Stimulated activated CD8-positive, alpha-beta memory T cell treated with anti-CD3 and anti-CD28 coated beads, Interleukin-15, amount 100 ng/mL, for 24 hours (primary cell): ENCODE data around the gene STXBP6.

Source experiments
- DNase-seq: peaks from one replicate; pipeline ENCODE4 v3.0.0-alpha.2; 2020; ENCODE audit warnings: low read depth

Gene STXBP6

DNA sequence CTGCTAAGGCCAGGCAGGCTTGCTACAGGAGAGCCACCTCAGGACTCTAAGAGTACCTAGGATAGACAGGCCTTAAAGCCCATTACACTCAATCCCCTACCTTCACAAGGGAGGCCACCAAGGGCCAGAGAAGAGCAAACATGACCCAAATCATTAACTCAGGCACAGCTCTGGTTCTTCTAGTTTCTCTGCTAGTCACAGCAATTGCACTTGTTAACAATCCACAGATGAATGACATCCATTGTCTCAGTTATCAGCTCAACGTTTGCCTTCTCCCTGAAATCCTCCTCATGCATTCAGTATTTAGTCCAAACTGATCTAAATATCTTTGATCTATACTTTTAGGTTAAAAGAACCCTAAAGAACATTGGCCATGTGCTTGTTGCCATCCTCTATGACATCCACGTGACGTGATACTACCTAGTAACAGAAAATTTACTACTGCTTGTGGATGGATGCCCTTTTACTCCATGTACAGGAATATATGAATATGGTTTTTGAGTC is 164.5 kb downstream of the STXBP6 start:
- DNase-seq = no peak

DNA sequence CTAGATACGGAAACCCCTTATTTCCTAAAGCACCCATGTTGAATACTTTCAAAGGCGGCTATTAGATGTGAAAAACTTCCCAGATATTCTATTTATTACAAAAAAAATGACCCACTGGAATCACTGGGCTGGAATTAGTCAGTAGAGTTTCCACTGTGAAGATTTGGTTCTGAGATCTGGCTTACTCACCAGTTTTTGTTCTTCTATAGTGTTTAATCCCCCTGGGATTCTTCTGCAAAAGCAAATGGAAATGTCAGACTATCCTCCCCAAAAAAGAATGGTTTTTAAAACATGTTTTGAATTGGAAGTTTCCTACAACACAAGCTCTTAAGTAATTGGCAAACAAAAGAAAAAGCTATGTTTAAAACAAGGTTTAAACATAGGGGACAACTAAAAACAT is 166.4 kb downstream of the STXBP6 start:
- no peak for DNase-seq

DNA sequence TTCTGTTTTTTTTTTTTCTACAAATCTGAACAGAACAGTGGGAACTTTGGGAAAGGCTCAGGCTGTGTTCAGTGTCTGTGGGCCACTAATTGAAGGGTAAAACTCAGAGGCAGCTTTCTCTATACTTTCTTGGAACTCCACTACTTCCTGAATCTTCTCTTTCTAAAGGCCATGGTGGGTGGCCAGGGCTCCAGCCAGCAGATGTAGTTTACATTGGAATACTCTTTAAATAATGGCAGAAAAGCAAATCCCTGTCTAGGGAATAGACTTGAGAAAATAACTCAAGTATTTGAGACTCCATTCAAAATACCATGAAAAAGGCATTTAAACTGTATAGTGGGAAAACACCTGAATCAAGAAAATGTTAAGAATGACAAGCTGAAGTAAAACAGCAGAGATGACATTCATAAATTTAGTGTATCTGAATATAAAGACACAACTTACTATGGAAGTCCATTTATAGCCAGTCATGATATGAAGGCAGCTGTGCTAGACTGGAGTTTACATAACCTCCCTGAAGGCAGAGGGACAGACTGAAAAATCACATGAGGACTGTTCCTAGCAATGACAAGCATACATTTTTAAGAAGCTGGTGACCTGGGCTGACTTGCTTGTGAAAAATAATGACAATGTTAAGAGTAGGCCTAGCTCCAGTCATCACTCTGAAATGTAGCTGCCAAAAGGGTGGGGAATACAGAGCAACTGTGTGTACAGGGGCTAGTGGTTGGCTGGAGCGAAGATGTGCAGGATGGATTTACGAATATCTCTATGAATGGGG is 168.6 kb downstream of the STXBP6 start:
- DNase-seq = no peak

DNA sequence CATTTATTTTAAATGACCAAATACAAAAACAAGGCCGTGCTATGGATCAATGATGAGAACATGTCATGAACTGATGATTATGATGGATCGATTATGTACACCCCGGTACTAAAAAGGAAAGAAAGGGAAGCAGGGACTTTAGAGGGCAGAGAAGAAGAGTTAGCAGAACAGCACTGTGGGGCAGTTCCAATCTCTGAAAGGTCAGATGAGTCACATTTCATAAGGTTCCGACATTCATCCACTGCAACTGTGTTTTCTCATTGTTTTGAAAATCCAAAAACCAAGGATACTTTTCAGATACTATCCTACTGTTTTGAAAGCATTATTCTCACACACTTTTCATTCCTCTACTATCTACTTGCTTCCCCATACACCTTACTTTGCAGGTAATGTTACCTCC is 169.3 kb downstream of the STXBP6 start:
- no peak for DNase-seq

DNA sequence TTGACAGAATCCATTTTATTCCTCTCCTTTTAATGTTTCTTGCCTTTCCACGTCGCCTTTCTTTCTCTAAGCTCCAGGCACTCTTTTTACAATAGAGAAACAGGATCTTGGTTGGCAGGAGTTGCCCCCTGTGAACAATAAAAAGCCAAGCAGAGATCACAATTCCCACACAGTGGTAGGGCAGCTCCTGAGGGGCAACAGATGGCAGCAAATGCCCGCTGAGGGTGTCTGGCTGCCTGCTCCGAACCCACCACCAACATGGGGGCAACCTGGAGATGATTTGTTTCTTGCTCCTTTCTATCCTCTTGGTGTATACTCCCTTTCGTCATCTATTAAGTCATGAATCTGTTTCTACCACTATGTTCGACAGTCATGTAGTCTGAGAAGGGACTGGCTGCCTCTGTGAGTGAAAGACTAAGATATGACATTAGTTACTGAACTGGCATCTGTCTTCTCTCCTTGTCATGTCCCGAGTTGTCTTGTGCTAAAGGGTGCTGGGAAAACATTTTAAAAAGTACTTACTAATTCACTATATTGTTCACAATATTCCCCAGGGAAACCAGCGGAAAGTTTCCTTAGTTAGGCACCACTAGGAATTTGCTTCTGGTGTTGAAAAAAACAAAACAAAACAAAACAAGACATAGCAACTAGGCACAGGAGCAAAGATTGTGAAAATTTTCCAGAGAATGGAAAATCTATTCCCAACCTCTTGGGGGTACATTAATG is 170.1 kb downstream of the STXBP6 start:
- DNase-seq = no peak

DNA sequence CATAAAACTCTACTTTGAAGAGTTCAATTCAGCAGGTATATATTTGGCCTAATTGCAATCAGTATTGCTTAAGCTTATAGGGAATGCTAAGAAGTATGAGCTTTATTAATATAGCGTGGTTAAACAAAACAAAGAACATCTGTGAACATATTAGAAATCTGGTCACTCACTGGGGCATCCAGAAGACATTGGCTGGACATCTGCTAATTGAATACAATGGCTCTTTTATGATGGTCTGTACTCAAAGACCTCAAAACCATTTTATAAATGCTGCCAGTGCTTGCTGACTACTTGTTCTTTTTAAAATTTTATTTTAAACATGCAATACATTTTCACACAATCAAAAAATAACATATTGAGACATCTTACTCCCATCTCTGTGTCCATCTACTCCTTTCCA is 173.0 kb downstream of the STXBP6 start:
- DNase-seq = no peak

DNA sequence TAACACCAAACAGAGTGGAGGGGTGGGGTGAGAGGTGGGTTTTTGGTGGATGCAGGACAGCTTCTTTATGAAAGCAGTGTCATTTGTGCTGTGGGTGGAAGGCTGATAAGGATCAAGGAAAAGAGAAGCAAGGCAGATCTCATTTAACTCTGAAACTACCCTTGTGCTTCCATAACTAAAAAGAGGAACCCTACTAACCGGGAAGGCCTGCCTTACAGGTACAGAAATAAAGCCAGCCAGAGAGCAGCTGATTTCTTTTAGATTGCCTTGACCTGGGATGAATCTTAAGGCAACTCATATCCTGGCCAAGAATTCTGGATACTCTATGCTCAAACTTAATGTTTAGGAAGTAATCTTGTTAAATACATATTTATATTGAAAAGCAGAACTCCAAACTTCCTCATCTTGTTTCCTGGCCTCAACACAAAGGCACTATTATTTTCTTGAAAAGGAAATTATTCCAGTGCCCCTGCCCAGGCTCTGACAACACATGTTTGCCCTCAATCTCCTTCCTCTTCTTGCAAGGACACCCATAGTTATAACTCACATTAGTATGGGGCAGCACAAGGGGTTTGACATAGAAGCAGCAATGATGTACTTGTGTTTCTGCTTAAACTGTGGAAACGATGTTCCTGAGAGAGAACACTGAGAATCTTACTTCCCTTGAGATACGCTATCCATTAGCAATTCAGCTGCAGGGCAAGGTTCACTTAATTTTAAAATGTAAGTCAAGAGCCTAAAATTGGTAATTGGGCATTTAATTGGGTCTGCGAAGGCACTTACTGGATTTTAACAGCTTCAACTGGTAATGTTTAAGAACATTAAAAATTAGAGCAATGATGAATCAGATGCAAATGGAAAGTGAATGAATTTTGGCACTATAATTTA is 173.7 kb downstream of the STXBP6 start:
- no peak for DNase-seq

DNA sequence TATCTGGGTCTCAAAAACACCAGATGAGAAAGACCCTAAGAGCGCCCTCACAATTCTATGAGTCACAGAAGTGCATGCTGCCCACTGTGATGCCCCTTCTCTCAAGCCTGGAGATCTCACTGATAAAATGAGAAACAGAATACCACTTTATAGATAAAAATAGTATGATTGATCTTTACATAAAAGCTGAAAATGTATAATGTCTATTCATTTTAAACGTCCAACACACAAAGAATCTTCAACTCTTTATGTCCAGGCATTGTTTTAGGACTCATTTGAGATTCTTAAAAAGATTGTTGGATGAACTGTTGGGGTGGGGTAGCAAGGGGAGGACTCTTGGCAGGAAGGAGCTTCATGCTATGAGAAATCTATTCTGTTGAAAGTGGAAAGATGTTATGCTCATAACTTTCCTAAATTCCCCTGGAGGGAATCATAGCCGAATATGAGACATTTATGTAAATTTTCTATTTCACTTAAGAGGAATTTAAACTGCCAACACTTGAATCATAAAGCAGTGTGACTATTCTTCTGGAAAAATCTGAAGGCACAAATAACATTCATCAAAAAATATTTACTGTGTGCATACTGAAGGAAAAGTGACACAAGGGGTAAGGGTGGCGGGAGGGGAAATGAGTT is 174.6 kb downstream of the STXBP6 start:
- DNase-seq = no peak

DNA sequence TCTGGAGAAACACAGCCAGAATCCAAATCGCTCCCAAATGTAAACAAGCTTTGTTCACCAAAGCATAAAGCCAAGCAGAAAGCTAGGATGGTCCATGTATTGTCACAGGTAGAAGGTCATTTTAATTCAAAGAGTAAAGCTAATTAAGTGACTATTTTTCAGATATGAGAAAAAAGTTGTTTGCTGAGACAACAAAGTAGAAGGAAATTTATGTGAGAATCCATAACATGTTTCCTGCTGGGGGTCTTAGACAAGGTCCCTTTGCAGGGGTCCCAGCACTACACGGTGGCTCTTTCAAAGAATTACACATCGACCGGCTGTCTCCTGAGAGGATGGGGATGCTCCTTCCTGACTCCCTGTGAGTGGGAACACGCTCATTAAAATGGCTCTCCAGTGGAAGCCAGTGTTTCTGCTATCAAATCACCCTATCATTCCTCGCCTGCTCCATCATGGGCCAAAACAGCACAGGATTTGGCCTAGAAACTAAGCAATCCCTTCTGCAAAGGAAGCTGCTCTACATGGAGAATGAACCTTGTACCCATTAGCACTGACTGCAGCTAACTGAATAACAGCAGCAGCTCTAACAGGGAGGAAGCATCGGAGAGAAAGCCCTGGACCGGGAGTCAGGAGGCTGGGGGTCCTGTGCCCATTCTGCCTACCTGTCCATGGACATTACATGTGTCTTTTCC is 175.3 kb downstream of the STXBP6 start:
- no peak for DNase-seq

DNA sequence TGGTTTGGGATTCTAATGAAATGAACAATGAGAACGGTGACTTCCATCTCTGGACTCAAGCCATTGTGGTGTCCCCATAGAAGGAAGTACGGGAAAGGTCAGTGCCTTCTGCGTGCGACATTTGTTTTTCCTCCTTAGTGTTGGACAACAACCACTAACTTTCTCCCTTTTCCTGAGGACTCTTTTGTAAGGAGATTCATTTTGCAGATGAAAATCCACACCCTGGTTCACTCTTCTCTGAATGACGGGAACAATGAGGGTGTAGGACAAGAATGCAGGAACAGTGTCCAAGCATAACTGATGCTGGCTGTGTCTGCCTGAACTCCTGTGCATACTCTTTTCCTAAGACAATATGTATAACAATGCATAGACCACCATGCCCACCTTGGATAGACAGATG is 176.4 kb downstream of the STXBP6 start:
- DNase-seq = no peak

DNA sequence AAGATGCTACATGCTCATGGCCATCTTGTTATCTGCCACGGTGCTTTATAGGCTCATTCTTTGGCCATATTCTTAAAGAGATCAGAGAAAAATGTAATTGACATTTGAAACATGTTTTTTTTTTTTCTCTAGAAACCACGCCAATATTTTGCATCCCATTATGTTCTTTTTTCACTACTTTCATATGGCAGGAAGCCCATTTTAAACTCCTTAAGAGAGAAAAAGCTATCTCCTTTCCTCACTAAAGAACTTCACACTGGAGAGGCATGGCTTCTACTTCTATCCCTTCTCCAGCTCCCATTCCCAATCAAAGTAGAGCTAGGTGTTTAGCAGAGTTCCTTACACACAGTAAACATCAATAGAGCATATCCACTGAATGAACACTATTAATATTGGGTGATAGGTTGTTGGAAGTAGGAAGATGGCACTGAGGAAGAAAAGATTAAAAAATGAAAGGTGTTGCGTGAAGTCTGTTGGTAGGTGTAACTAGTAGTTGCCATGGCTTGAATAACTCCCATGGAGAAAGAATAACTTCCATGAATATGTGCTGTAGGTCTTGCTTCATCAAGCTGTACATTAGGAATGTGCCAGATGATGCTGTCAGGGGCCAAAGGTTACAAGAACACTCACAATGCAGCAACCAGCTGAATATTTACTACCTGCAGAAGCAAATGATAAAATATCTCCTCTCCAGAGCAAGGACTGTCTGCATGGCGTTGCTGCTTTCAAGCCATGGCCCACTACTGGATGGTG is 178.8 kb downstream of the STXBP6 start:
- no peak for DNase-seq

DNA sequence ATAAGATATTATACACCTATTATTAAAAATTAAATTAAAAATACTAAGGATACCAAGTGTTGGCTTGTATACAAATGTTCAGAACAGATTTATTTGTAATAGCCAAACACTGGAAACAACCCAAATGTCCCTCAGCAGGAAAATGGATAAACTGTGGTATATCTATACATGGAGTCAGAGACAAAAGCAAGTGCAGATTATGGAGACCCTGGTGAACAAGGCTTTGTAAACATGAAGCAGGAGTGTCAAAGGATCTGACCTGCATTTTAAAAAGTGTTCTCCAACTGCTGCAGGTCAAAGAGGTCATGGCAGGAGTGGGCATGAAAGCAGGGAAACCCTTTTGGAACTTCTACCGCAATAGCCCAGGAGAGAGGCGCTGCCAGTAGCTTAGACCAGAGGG is 181.6 kb downstream of the STXBP6 start:
- no peak for DNase-seq

DNA sequence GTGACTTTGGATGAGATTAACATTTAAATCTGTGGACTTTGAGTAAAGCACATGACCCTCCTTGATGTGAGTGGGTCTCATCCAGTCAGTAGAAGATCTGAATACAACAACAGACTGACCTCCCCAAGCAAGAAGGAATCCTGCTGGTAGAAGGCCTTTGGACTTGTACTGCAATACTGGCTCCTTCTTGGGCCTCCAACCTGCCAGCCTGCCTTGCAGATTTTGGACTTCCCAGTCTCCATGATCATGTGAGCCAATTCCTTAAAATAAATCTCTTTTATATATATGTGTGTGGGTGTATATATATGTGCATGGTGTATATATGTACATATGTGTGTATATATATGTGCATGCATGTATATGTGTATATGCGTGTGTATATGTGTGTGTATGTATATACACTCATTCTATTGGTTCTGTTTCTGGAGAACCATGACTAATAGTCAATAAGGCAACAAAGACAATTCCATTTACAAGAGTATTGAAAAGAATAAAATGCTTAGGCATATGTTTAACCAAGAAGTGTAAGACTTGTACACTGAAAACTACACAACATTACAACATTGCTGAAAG is 183.8 kb downstream of the STXBP6 start:
- no peak for DNase-seq

DNA sequence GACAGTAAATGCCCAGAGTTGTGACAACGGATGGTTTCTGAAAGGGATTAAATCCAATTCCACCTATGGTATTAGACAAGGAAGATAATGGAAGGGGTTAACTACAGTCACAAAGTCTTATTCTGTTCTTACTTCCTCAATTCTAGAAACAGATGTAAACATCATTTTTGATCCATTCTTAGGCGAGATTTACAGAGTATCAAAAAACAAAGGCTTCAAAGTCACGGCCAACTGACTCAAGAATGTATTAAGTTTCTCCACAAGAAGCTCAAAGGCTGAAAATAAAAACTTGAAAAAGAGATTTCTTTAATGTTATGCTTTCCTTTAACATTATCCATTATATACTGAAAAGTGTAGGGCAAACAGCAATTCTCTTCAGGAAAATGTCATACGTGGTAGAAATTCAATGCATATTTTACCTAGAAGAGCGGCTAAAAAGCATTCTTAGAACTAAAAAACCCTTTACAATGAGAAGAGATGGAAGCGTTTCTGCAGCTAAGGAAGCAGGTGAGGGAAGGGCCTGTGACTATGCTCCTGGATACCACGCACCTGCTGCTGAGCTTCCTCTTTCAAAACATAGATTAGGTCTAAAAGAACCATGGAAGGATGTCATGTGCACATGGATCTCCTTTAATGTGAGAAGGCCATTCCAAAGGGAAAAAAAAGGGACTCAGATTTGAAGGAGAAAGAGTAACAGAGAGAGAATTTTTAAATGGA is 185.8 kb downstream of the STXBP6 start:
- no peak for DNase-seq

DNA sequence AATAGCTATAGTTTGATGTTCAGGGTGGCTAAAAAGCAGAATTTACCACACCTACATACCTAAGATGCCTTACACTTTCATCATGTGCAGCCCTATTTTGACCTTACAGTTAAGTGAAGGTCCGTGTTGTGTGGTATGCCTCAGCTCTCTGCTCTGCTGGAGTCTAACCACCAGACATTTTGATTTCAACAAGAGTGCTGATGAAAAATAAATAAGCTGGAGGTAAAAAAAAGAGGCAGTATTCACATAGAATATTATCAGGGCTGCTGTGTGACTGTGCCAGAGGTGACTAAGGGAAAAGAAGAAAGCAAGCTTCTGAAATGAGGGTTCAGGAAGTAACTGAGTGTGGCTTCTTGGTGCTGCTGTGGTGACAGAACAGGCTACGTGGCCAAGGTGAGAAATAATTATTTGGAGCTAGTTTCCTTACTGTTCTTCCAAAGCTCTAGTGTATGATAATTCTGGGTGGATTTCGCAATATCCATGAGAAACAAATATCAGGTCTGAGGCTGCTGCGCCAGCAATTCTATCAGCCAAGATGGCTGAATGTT is 188.8 kb downstream of the STXBP6 start:
- DNase-seq = no peak

DNA sequence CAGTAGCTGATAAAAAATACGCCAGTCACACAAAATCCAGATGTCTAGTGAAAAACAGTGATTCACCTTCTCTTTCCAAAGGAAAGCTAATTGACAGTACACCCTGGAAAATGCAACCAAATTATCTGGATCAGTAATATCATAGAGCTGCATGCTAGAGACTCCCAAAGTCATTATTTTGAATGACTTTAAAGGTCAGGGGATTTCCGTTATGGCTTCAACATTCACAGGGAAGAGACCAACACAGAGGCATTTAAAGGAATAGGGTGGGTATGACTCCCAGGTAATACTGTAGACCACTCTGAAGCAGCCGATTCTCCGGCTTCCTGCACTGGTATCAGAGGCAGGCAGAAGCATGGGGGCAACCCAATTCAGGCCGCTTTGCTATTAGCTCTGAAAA is 190.4 kb downstream of the STXBP6 start:
- DNase-seq = no peak

DNA sequence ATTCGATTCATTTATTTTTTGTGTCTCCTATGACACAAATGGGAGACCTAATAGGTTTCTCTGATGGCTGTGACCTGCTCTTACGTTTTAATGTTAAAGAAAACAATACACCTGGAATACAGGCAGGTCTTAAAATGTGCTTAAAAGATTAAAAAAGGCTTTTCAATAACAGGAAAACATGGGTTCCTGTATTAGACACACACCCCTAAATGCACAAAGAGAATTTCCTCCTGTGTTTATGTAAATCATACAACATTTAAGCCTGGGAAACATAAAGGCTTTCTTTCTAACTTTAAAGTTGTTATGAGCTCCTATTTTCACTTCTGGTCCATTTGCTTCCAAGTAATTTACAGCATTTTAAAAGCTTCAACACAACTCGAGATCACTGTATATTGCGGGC is 191.3 kb downstream of the STXBP6 start:
- DNase-seq = no peak

DNA sequence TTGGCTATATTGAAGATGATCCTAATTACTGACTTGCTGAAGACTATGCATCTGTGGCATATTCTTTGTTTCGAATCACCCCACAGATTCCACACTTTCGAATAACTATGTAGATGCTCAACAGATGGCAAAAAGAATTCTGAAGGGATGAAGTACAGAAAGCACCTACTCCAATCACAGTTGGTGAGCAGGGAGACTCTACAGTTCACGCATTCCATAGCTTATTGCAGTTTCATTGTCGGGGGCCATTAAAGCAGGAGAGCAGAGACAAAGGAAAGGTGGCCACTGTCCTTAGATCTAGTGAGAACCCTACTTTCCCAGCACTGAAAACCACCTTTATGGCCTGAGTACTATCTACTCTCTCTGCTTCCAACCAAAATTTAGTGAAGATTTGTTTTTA is 191.9 kb downstream of the STXBP6 start:
- DNase-seq = no peak

DNA sequence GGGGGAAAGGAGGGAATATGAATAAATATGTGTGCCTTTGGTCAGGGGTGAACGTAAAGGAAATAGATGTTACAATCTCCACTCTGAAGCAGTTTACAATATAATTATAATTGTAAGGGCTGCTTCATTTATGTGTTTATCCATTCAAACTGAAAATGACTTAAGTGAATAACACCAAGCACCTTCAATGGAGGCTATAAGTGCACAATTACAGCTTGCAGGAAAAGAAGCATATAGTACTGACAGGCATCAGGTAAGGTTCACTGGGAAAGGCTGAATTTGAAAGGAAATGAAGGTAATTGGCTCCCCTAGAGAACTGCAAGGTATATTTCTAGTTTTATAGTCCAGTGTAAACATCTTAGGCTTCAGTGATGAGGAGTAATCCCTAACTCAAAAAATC is 192.7 kb downstream of the STXBP6 start:
- DNase-seq = no peak
